CD8-positive, alpha-beta memory T cell (primary cell): ENCODE results near the gene PEAR1. TPM values are rescaled to one million over a fixed set of nuclear protein-coding genes. Genes with fewer than 3 reads are reported as not detected.
A peak's percentile ranks its signal among the peaks of the same experiment; 100 is the strongest.

Experiments
- CTCF ChIA-PET: fragments of 350-600 bp; sonication (Branson Sonifier 250); formaldehyde crosslinking; loops from one replicate; lab custom pipeline; 2021; ENCODE audit warnings: antibody characterized with exemption; lab: Charles Lee
- POLR2A ChIA-PET: fragments of 350-600 bp; sonication (Branson Sonifier 250); formaldehyde crosslinking; loops from one replicate; lab custom pipeline; 2021; ENCODE audit warnings: antibody characterized with exemption; lab: Charles Lee
- DNase-seq, 5 donors: peaks; one replicate each; pipeline versions ENCODE4 v3.0.0 to v3.0.0-alpha.2; 2020 to 2022; ENCODE audit warnings: mixed read lengths in 1 of 5
- H3K27ac ChIP-seq: one replicate; pipeline ENCODE4 v1.7.0; 2013; ENCODE audit warnings: low read depth, mild to moderate bottlenecking, low read length, moderate library complexity
- H3K27me3 ChIP-seq: 2 replicates; pipeline ENCODE4 v1.7.0; 2013; ENCODE audit warnings: low read length, mild to moderate bottlenecking; ENCODE audit not compliant: insufficient read depth, poor library complexity, severe bottlenecking
- H3K36me3 ChIP-seq: 2 replicates; pipeline ENCODE4 v1.7.0; 2013; ENCODE audit warnings: mild to moderate bottlenecking, low read length, moderate library complexity; ENCODE audit not compliant: insufficient read depth
- H3K4me1 ChIP-seq: 2 replicates; pipeline ENCODE4 v1.7.0; 2013; ENCODE audit warnings: mild to moderate bottlenecking, low read length, moderate library complexity; ENCODE audit not compliant: insufficient read depth
- H3K4me3 ChIP-seq: 2 replicates; pipeline ENCODE4 v1.7.0; 2013; ENCODE audit warnings: mild to moderate bottlenecking, low read length
- H3K9me3 ChIP-seq: 2 replicates; pipeline ENCODE4 v1.7.0; 2013; ENCODE audit warnings: mild to moderate bottlenecking, low read length
- H3K27ac Mint-ChIP-seq, 8 donors: one replicate each; pipeline ENCODE4 v1.8.0; 2020 to 2021; ENCODE audit warnings: mixed read lengths in 8 of 8, mild to moderate bottlenecking in 6 of 8, inconsistent platforms in 3 of 8, moderate library complexity in 3 of 8
- H3K27me3 Mint-ChIP-seq, 2 donors: one replicate each; pipeline ENCODE4 v1.8.0; 2020 to 2021; ENCODE audit warnings: mixed read lengths in 2 of 2, mild to moderate bottlenecking in 1 of 2, moderate library complexity in 1 of 2
- H3K36me3 Mint-ChIP-seq, 3 donors: one replicate each; pipeline ENCODE4 v1.8.0; 2020 to 2021; ENCODE audit warnings: mixed read lengths in 3 of 3, inconsistent platforms in 1 of 3, mild to moderate bottlenecking in 1 of 3
- H3K4me1 Mint-ChIP-seq, 3 donors: one replicate each; pipeline ENCODE4 v1.8.0; 2020 to 2021; ENCODE audit warnings: mixed read lengths in 3 of 3, inconsistent platforms in 1 of 3, mild to moderate bottlenecking in 1 of 3
- H3K4me3 Mint-ChIP-seq, 7 donors: one replicate each; pipeline ENCODE4 v1.8.0; 2020 to 2021; ENCODE audit warnings: mixed read lengths in 7 of 7, mild to moderate bottlenecking in 6 of 7, moderate library complexity in 4 of 7, inconsistent platforms in 2 of 7
- H3K9me3 Mint-ChIP-seq, 5 donors: one replicate each; pipeline ENCODE4 v1.8.0; 2020 to 2022; ENCODE audit warnings: mixed read lengths in 5 of 5, mild to moderate bottlenecking in 3 of 5, moderate library complexity in 2 of 5, inconsistent platforms in 1 of 5
- polyA plus RNA-seq: library from polyadenylated mRNA; unstranded; fragments of 300-500 nt; fragmentation: Illumina TruSeq; gene quantifications from one replicate; pipeline ENCODE4 v1.2.3, GENCODE V29; 2021
- total RNA-seq, 2 experiments: library from RNA; stranded (reverse); gene quantifications; one replicate each; pipeline ENCODE4 v1.2.3, GENCODE V29; 2021

The PEAR1 gene
- total and polyA plus RNA-seq, 3 experiments from 2014 or later, result not detected

- H3K27me3 Mint-ChIP-seq, result peaks cover 22 to 39% of the 10 kb centered on the region in 2 donors
- H3K36me3 ChIP-seq, result no peaks in the 10 kb centered on the region
- ChIA-PET POLR2A (interaction anchor here (0.6 to 1.5 kb wide), 3 partner anchors 12 to 347 kb away, joined by 4 to 6 read pairs (median 5); no protein-coding TSS in a partner anchor), CTCF (interaction anchor here (0.7 to 7.3 kb wide), 9 partner anchors 9 to 158 kb away, joined by 3 to 58 read pairs (median 6); partner anchors contain the start of genes INSRR, NTRK1 and SH2D2A)
- H3K4me1 ChIP-seq, result peaks cover 19% of the 10 kb centered on the region
- H3K9me3 Mint-ChIP-seq, result no peaks in the 10 kb centered on the region
- no peak overlapping the region for H3K27ac ChIP-seq
- H3K4me1 Mint-ChIP-seq, result peaks cover 18 to 42% (median 22%) of the 10 kb centered on the region in 3 donors
- no peak overlapping the region for H3K4me3 ChIP-seq
- no peaks in the 10 kb centered on the region for H3K9me3 ChIP-seq
- H3K27ac Mint-ChIP-seq, result peak overlapping the region in 5 of 8 donors; percentile 33 to 90 (median 64)
- peak overlapping the region in 5 of 7 donors; percentile 54 to 85 (median 65) for H3K4me3 Mint-ChIP-seq
- H3K27me3 ChIP-seq, result peaks cover 23% of the 10 kb centered on the region
- H3K36me3 Mint-ChIP-seq, result peaks cover 0 to 2% (median under 1%) of the 10 kb centered on the region in 3 donors
- no peak for DNase-seq
Observed at GRCh38 chr1:156847591-156848460, 45.7 kb upstream of the PEAR1 start.

- peaks cover 19% of the 10 kb centered on the region for H3K4me1 ChIP-seq
- H3K4me3 Mint-ChIP-seq, result peak overlapping the region in 6 of 7 donors; percentile 54 to 85 (median 64)
- CTCF ChIA-PET, result interaction anchor here (0.9 to 7.3 kb wide), 8 partner anchors 9 to 159 kb away, joined by 4 to 58 read pairs (median 8); partner anchors contain the start of genes INSRR, NTRK1 and SH2D2A
- H3K9me3 ChIP-seq, result no peaks in the 10 kb centered on the region
- DNase-seq, result peak; percentile 53 to 79 (median 63)
- peaks cover 15% of the 10 kb centered on the region for H3K27me3 ChIP-seq
- H3K27ac ChIP-seq, result no peak overlapping the region
- POLR2A ChIA-PET, result interaction anchor here (0.6 to 1.6 kb wide), 5 partner anchors 9 to 348 kb away, joined by 3 to 6 read pairs (median 4); no protein-coding TSS in a partner anchor
- no peaks in the 10 kb centered on the region for H3K36me3 Mint-ChIP-seq
- no peaks in the 10 kb centered on the region for H3K9me3 Mint-ChIP-seq
- peaks cover 18 to 42% (median 22%) of the 10 kb centered on the region in 3 donors for H3K4me1 Mint-ChIP-seq
- H3K27me3 Mint-ChIP-seq, result peaks cover 18 to 32% of the 10 kb centered on the region in 2 donors
- no peaks in the 10 kb centered on the region for H3K36me3 ChIP-seq
- peak overlapping the region in 6 of 8 donors; percentile 27 to 94 (median 75) for H3K27ac Mint-ChIP-seq
- H3K4me3 ChIP-seq, result peak overlapping the region; percentile 60
Observed at GRCh38 chr1:156848461-156849150, 44.9 kb upstream of the PEAR1 start.

DNA sequence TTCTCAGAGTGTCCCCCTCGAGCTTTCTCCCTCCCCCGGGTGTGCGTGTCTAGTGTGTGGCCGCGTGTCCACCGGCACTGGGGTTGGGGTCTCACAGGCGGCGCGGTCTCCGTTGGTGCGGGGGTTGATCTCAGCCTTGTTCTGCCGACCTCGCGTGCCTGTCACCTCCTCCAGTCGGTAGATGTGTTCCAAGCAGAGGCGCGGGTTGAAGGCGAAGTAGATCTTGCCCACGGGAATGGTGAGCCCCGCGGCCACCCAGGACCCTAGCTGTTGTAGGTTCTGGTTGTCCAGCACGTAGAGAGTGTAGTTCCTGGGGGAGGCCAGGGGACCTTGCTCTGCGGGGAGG, 44.4 kb upstream of the PEAR1 start:
- Mint-ChIP-seq H3K27me3 (peaks cover 14 to 27% of the 10 kb centered on the region in 2 donors), H3K4me3 (peak overlapping the region in 6 of 7 donors; percentile 32 to 85 (median 64)), H3K27ac (peak overlapping the region in 5 of 8 donors; percentile 27 to 94 (median 79)), H3K9me3 (no peaks in the 10 kb centered on the region), H3K36me3 (no peaks in the 10 kb centered on the region), H3K4me1 (peaks cover 16 to 38% (median 22%) of the 10 kb centered on the region in 3 donors)
- Histone ChIP-seq H3K27ac (no peak overlapping the region), H3K9me3 (no peaks in the 10 kb centered on the region), H3K4me1 (peaks cover 19% of the 10 kb centered on the region), H3K36me3 (no peaks in the 10 kb centered on the region), H3K4me3 (no peak overlapping the region), H3K27me3 (peaks cover 10% of the 10 kb centered on the region)
- no peak for DNase-seq
- POLR2A ChIA-PET, result interaction anchor here (1.0 to 1.6 kb wide), 4 partner anchors 9 to 344 kb away, joined by 3 to 5 read pairs (median 4); no protein-coding TSS in a partner anchor
- CTCF ChIA-PET, result interaction anchor here (0.9 to 7.3 kb wide), 7 partner anchors 10 to 159 kb away, joined by 4 to 58 read pairs (median 8); partner anchors contain the start of genes INSRR, NTRK1 and SH2D2A

- peaks cover 12 to 23% (median 15%) of the 10 kb centered on the region in 3 donors for H3K4me1 Mint-ChIP-seq
- H3K27me3 Mint-ChIP-seq, result peaks cover 6% of the 10 kb centered on the region in 2 donors
- DNase-seq, result no peak
- CTCF ChIA-PET, result interaction anchor here (4.2 kb wide), 1 partner anchor 14 kb away, joined by 19 read pairs; no protein-coding TSS in a partner anchor
- no peaks in the 10 kb centered on the region for H3K36me3 Mint-ChIP-seq
- no peaks in the 10 kb centered on the region for H3K27me3 ChIP-seq
- no peak overlapping the region for H3K4me3 Mint-ChIP-seq
- no peaks in the 10 kb centered on the region for H3K36me3 ChIP-seq
- no peak overlapping the region for H3K27ac Mint-ChIP-seq
- H3K4me1 ChIP-seq, result peaks cover 9% of the 10 kb centered on the region
- no peak overlapping the region for H3K4me3 ChIP-seq
- H3K9me3 ChIP-seq, result no peaks in the 10 kb centered on the region
- no peak overlapping the region for H3K27ac ChIP-seq
- no peaks in the 10 kb centered on the region for H3K9me3 Mint-ChIP-seq
- POLR2A ChIA-PET, result no interaction called here
Observed at GRCh38 chr1:156851779-156852417, 41.6 kb upstream of the PEAR1 start.

DNA sequence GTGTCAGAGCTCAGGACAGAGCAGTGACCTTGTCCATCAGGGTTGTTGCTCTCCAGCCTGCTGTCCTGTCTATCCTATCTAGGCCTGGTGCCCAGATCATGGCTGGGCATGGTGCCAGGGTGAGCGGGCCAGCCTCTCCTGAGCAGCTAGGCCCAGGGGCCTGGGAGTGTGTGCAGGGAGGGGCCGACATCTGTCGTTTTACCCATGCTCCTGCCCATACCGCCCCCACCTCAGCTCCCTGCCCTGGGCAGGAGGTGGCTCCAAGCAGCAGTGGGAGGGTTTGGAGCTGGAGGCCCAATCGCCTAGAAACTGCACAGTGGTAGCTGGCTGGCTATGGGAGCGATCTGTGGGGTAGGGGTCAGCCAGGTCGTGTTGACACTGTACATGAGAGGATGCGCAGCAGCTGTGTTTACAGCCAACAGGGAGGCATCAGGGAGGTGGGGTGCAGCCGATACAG, 41.1 kb upstream of the PEAR1 start:
- Mint-ChIP-seq H3K4me1 (peaks cover 12 to 20% (median 14%) of the 10 kb centered on the region in 3 donors), H3K27me3 (peaks cover 4 to 6% of the 10 kb centered on the region in 2 donors), H3K9me3 (no peaks in the 10 kb centered on the region), H3K27ac (no peak overlapping the region), H3K4me3 (no peak overlapping the region), H3K36me3 (no peaks in the 10 kb centered on the region)
- no peak overlapping the region for H3K27ac ChIP-seq
- H3K9me3 ChIP-seq, result no peaks in the 10 kb centered on the region
- H3K27me3 ChIP-seq, result no peaks in the 10 kb centered on the region
- H3K36me3 ChIP-seq, result no peaks in the 10 kb centered on the region
- CTCF ChIA-PET, result interaction anchor here (4.2 kb wide), 1 partner anchor 15 kb away, joined by 19 read pairs; no protein-coding TSS in a partner anchor
- no peak overlapping the region for H3K4me3 ChIP-seq
- H3K4me1 ChIP-seq, result peaks cover 9% of the 10 kb centered on the region
- DNase-seq, result no peak
- POLR2A ChIA-PET, result no interaction called here

GRCh38 chr1:156853761-156854160, 39.8 kb upstream of the PEAR1 start:
- Histone ChIP-seq H3K4me3 (no peak overlapping the region), H3K9me3 (no peaks in the 10 kb centered on the region), H3K4me1 (peaks cover 4% of the 10 kb centered on the region), H3K27ac (no peak overlapping the region), H3K36me3 (no peaks in the 10 kb centered on the region), H3K27me3 (peaks cover 5% of the 10 kb centered on the region)
- peak overlapping the region in 2 of 8 donors; percentile 41 to 42 for H3K27ac Mint-ChIP-seq
- no peak overlapping the region for H3K4me3 Mint-ChIP-seq
- peaks cover 7 to 12% (median 9%) of the 10 kb centered on the region in 3 donors for H3K4me1 Mint-ChIP-seq
- POLR2A ChIA-PET, result interaction anchor here (0.5 kb wide), 1 partner anchor 140 kb away, joined by 9 read pairs; no protein-coding TSS in a partner anchor
- no peaks in the 10 kb centered on the region for H3K9me3 Mint-ChIP-seq
- CTCF ChIA-PET, result interaction anchor here (1.6 to 4.2 kb wide), 2 partner anchors 16 to 40 kb away, joined by 4 to 19 read pairs; no protein-coding TSS in a partner anchor
- DNase-seq, result no peak
- H3K27me3 Mint-ChIP-seq, result peaks cover 13% of the 10 kb centered on the region in 2 donors
- no peaks in the 10 kb centered on the region for H3K36me3 Mint-ChIP-seq

DNA sequence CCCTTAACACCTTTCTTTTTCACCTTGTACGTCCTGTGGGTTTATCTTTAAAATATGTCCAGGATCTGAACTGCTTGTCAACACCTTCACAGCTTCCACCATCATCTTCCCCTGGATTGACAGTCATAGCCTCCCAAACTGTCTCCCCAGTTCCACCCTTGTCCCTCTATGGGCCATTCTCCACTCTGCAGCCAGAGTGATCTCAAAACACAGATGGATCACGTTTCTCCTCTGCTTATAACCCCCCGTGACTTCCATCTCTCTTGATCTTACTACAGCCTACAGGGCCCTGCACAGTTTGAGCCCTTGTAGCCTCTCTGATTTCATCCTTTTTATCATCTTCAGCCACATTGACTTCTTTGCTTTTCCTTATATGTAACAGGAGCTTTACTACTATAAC, 38.9 kb upstream of the PEAR1 start:
- Mint-ChIP-seq H3K36me3 (no peaks in the 10 kb centered on the region), H3K27me3 (peaks cover 13 to 17% of the 10 kb centered on the region in 2 donors), H3K4me1 (peaks cover 2 to 12% (median 5%) of the 10 kb centered on the region in 3 donors), H3K9me3 (no peaks in the 10 kb centered on the region), H3K4me3 (no peak overlapping the region), H3K27ac (peak overlapping the region in 1 of 8 donors; percentile 69)
- ChIA-PET POLR2A (interaction anchor here (0.5 kb wide), 1 partner anchor 141 kb away, joined by 9 read pairs; no protein-coding TSS in a partner anchor), CTCF (interaction anchor here (1.3 to 4.2 kb wide), 3 partner anchors 17 to 58 kb away, joined by 3 to 19 read pairs (median 4); no protein-coding TSS in a partner anchor)
- DNase-seq, result no peak
- H3K27ac ChIP-seq, result no peak overlapping the region
- H3K36me3 ChIP-seq, result no peaks in the 10 kb centered on the region
- peaks cover 5% of the 10 kb centered on the region for H3K27me3 ChIP-seq
- H3K4me3 ChIP-seq, result no peak overlapping the region
- no peaks in the 10 kb centered on the region for H3K9me3 ChIP-seq
- H3K4me1 ChIP-seq, result peaks cover 4% of the 10 kb centered on the region
